HG02798 (cell line): ENCODE results near the gene PSMD1.

Source experiments
- ATAC-seq: cut with Tn5 transposase; IDR thresholded peaks from one replicate; pipeline ENCODE4 v1.9.1; 2021; ENCODE audit warnings: mild to moderate bottlenecking; ENCODE audit not compliant: unreplicated experiment, poor library complexity

PSMD1 gene

DNA sequence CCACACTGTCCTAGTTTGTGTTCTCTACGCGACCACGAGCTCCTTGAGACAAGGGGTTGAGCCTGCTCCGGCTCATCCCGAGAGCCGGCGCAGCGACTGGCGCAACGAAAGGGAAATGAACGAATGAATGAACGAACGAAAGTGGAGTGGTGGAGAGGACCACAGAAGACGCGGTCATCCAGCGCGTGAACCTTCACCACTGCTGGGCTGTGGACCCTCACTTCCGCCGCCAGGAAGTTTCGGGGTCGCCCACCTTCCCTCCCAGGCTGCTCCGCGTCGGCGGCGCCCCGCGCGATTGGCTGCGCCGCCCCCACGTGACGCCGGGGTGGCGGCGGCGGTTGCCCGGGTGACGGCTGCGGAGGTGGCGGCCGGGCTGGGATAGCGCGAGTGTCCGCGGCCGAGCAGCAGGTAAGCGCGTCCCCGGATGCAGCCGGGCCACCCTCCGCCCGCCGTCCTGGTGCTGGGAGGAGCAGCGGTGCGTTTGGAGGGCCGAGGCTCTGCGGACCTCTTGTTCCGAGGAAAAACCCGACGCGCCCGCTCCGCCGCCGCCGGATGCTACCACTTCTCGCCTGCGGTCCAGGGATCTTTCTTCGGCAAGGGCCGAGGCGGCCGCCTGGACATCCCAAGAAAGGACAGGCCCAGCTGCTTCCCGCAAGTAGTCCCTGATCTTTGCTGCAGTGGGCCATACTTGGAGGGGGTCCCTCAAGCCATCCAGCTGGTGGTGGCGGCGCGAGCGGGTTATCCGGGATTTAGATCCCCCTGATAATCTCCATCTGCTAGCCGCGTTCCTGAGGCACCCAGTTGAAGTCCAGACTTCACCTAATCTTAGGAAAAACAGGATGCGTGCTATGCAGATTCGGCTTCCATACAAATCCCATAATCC, 141.9 kb downstream of the PSMD1 start, which contains the start of gene ARMC9:
Gene ARMC9, plus strand, starts transcription at position 341 of the 883 bp plus-strand sequence. CDS start 7,608 bp downstream, outside the sequence.
- peak; percentile 98 for ATAC-seq

DNA sequence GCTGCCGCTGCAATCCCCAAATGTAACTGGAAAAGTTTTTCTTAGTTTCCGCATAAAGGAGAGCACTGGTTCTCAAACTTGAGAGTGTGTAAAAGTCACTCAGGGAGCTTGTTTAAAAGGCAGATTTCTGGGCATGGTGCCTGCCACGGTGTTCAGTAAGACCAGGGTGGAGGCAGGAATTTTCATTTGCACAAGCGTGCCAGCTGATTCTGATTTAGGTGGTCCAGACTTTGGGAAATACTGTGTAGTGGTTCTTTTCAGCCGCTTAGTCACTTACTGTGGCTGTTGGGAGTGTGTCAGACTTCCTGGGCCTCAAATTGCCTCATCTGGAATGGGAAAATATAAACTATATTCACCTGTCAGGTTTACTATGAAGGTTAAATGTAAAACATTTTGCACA, 142.6 kb downstream of the PSMD1 start:
- ATAC-seq = no peak

DNA sequence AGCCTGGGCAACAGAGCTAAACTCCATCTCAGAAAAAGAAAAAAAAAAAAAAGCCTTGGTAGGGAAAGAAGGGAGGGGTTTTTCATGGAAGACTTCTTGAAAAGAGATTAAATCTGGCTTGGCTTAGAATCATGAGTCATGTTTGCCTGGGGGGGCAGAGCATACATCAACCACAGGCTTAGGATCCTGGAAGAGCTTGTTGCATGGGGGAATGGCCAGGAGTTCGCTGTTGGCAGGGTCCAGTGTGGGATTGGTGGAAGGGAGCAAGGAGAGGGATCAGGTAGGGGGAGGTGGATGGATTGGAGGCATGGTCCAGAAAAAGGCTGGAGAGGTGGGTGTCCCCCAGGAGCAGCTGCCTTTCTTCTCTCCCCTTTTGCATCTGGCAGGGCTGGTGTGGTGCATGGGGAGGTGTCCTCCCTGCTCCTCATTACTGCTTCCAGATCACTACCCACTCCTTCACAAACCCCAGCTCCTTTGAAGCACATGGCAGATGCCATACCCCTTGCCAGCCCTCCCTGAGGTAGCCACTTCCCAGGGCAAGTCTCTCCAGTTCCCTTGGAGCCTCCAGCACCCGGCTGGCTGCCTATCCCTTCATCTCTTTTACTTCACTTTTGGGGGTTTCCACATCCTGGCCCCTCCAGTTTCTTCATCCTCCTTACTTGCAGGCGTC, 144.3 kb downstream of the PSMD1 start:
- ATAC-seq = no peak

DNA sequence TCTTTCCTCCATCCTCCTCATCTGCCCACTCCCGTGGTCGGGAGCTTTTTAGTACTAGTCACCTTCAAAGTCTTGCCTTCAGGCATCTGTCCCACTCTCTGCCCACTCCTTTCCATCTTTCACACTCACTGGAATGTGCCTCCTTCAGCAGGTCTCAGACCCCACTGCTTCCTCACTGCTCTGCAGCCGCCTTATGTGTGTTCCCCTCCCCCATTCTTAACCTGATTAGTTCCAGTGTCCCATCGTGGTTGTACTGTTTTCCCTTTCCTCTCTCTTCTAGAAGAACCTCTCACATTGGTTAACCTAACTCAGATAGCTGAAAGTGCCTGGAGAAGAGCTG, 144.8 kb downstream of the PSMD1 start:
- ATAC-seq = no peak

DNA sequence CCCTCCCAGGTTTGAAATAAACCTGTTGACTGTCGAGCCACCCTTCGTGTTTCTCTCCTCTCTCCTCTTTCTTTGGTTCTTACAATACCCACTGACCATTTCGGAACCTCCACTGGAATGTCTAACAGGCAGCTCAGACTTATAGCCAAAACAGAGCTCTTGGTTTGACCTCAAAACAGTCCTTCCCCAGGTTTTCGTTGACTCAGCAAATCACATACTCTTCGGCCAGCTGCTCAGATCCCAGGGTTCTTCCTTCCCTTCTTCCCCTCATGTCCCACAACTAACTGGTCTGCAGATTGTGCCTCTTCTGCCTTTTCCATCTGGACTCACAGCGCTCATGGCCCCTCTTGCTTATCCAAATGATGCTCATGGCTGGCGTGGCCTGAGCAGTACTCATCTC, 146.4 kb downstream of the PSMD1 start:
- ATAC-seq = no peak

- ATAC-seq = no peak
Observed at GRCh38 chr2:231204146-231204545, 147.5 kb downstream of the PSMD1 start.

DNA sequence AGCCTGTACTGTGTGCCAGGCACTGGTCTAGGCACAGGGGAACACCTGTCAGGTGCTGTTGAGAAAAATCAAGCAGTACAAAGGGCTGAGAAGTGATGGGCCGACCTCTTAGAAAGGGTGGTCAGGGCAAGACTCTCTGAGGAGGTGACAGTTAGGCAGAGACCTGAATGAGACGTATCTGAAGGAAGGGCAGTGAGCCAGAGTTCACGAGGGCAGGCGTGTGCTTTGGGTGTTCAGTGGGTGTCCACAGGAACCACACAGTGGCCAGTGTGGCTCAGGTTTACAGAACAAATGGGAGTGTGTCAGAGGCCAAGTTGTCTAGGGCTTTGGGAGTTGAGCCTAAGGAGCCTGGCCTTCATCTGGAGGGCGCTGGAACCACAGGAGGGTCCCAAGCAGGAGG, 147.9 kb downstream of the PSMD1 start:
- ATAC-seq = no peak

GRCh38 chr2:231207734-231208133, 151.1 kb downstream of the PSMD1 start:
- no peak for ATAC-seq

DNA sequence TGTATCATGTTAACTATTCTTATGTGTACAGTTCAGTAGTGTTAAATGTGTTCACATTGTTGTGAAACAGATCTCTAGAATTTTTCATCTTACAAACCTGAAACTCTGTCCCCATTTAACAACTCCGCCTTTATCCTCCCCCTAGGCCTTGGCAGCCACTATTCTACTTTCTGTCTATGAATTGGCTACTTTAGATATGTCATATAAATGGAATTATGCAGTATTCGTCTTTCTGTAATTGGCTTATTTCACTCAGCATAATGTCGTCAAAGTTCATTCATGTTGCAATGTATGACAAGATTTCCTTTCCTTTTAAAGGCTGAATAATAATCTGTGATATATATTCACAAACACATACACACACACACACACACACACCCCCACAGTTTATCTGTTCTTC, 154.1 kb downstream of the PSMD1 start:
- ATAC-seq = no peak

DNA sequence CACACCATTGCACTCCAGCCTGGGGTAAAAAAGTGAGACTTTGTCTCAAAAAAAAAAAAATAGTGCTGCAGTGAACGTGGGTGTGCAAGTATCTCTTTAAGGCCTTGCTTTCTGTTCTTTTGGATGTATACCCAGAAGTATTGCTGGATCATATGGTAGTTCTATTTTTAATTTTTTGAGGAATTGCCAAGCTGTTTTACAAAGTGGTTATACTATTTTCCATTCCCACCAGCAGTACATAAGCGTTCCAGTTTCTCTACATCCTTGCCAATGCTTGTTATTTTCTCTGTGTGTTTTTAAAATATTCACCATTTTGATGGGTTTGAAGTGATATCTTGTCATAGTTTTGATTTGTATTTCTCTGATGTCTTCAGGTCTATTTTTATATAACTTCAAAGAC, 154.8 kb downstream of the PSMD1 start:
- ATAC-seq = no peak

DNA sequence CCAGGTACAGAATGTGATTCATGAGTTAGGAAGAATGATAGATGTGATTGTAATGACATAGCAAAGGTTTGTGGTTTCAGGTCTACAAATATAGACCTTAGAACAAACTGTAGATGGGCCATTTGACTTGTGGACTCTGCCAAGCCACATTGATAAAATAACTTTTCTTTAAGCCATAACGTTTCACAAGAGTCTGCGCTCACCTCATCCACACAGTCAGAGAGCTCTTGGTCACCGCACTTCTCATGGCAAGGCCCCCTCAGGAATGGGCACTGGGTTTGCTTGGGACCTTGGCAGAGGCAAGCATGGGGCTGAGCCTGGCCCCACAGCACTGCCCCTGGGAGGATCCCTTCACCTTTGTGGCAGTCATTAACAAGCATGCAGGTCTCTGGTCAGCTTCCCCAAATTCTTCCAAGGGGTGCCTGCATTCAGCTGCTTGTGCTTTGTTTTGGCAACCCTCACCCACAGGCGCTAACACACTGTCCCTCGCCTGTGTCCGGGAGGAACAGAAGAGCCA, 155.7 kb downstream of the PSMD1 start:
- no peak for ATAC-seq

DNA sequence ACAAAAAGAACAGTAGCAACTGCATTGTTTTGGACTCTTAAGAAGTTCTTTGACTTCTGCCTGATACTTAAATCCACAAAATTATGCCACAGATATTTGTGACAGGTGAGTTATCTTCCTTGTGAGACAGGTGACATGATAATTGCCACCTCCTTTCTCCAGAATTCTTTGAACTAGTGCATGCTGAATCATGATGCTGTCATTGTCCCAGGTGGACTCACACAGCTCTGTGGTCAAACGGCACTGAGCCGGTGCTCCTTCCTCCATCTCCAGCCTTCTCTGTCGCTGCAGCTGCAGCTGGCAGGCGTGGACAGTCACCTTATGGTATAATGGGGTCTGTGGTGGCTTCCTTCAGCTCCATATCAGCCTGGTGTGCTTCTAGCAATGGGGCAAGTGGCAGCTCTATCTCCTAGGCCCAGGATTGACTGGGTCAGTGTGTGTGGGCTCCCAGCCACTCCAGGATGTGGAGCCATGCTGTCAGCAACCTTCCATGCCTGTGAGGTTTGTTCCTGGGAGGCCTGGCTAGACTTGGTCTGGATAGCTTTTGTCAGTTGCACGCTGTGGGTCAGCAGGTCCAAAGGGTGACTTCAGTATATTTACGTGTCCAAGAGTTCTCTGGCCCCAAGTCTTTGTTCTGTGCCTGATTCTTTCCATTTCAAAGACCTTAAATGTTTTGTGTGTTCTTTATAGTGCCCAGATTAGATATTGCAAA, 157.4 kb downstream of the PSMD1 start:
- no peak for ATAC-seq

GRCh38 chr2:231218366-231218765, 161.7 kb downstream of the PSMD1 start:
- no peak for ATAC-seq

- no peak for ATAC-seq
Observed at GRCh38 chr2:231219289-231219688, 162.6 kb downstream of the PSMD1 start.

- ATAC-seq = no peak
Observed at GRCh38 chr2:231221761-231222160, 165.1 kb downstream of the PSMD1 start.
